ENCODE data around the gene NCK2.

DNA sequence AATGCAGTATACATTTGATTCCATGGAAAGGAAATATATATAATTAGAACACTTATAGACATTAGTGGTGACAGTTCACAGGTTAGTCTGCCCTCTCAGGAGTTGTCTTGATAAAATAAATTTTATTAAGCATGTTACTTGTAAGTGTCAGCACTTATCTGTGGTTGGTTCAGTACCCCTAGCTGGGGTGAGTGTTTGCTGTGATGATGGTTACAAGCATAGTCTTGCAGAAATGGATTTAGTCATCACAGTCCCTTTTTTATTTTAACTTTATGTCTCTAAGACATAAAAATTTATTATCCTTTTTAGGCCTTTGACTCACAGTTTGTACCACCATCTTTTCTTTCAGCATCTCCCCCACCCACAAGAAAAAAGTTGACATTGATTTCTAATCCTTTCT, 52.1 kb downstream of the NCK2 start:
- TF ChIP-seq, protein P1, sequence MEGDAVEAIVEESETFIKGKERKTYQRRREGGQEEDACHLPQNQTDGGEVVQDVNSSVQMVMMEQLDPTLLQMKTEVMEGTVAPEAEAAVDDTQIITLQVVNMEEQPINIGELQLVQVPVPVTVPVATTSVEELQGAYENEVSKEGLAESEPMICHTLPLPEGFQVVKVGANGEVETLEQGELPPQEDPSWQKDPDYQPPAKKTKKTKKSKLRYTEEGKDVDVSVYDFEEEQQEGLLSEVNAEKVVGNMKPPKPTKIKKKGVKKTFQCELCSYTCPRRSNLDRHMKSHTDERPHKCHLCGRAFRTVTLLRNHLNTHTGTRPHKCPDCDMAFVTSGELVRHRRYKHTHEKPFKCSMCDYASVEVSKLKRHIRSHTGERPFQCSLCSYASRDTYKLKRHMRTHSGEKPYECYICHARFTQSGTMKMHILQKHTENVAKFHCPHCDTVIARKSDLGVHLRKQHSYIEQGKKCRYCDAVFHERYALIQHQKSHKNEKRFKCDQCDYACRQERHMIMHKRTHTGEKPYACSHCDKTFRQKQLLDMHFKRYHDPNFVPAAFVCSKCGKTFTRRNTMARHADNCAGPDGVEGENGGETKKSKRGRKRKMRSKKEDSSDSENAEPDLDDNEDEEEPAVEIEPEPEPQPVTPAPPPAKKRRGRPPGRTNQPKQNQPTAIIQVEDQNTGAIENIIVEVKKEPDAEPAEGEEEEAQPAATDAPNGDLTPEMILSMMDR (conservative IDR thresholded peaks at IDR 0.05 in 1 of 2, IDR thresholded peaks at IDR 0.05 in 1 of 2; ENCODE audit: extremely low read depth in 1 of 2, insufficient read depth in 1 of 2, low read depth in 1 of 2, low read length in 2 of 2), result no peak
- no peak for TF ChIP-seq EZH2 (IDR thresholded peaks at IDR 0.05; ENCODE audit: borderline replicate concordance, low read length)
